H9 (cell line): ENCODE data around the gene PPFIA2. TPM values are rescaled to one million over a fixed set of nuclear protein-coding genes. Genes with fewer than 3 reads are reported as not detected.

Experiments used
- DNase-seq: peaks from one replicate; pipeline ENCODE4 v3.0.0-alpha.2; 2017
- H2AFZ ChIP-seq: one replicate; pipeline ENCODE4 v1.6.1; 2013; ENCODE audit warnings: mild to moderate bottlenecking, low read length, control low read depth, moderate library complexity
- H2AK5ac ChIP-seq: 2 replicates; pipeline ENCODE4 v1.6.1; 2013; ENCODE audit warnings: low read length, control low read depth, mixed read lengths; ENCODE audit not compliant: insufficient read length
- H2BK120ac ChIP-seq: one replicate; pipeline ENCODE4 v1.6.1; 2013; ENCODE audit warnings: low read depth, mild to moderate bottlenecking, low read length, control low read depth, inconsistent platforms; ENCODE audit not compliant: poor library complexity, severe bottlenecking
- H2BK12ac ChIP-seq: 2 replicates; pipeline ENCODE4 v1.6.1; 2013; ENCODE audit warnings: low read length, control low read depth, mixed read lengths, low read depth; ENCODE audit not compliant: insufficient read length
- H2BK15ac ChIP-seq: 2 replicates; pipeline ENCODE4 v1.6.1; 2013; ENCODE audit warnings: low read depth, low read length, control low read depth
- H2BK20ac ChIP-seq: one replicate; pipeline ENCODE4 v1.6.1; 2013; ENCODE audit warnings: low read depth, mild to moderate bottlenecking, low read length, control low read depth, inconsistent platforms; ENCODE audit not compliant: poor library complexity, severe bottlenecking
- H2BK5ac ChIP-seq: 2 replicates; pipeline ENCODE4 v1.6.1; 2013; ENCODE audit warnings: low read length, control low read depth, mixed read lengths; ENCODE audit not compliant: insufficient read length
- H3K14ac ChIP-seq: 2 replicates; pipeline ENCODE4 v1.6.1; 2013; ENCODE audit warnings: low read length, control low read depth; ENCODE audit not compliant: insufficient read depth
- H3K18ac ChIP-seq: 2 replicates; pipeline ENCODE4 v1.6.1; 2013; ENCODE audit warnings: low read depth, mild to moderate bottlenecking, mixed read lengths, low read length, control low read depth; ENCODE audit not compliant: insufficient read length
- H3K23ac ChIP-seq: 2 replicates; pipeline ENCODE4 v1.6.1; 2013; ENCODE audit warnings: low read length, control low read depth, mixed read lengths, low read depth; ENCODE audit not compliant: insufficient read length
- H3K23me2 ChIP-seq: 2 replicates; pipeline ENCODE4 v1.6.1; 2013; ENCODE audit warnings: low read depth, mild to moderate bottlenecking, mixed read lengths, low read length, control low read depth; ENCODE audit not compliant: insufficient read length, poor library complexity, severe bottlenecking
- H3K27ac ChIP-seq: 2 replicates; pipeline ENCODE4 v1.5.1; 2013; ENCODE audit warnings: low read length, control low read depth, mixed read lengths, low read depth; ENCODE audit not compliant: insufficient read length
- H3K27me3 ChIP-seq: 2 replicates; pipeline ENCODE4 v1.6.1; 2013; ENCODE audit warnings: low read length, control low read depth, inconsistent platforms; ENCODE audit not compliant: insufficient read depth
- H3K4ac ChIP-seq: 2 replicates; pipeline ENCODE4 v1.6.1; 2013; ENCODE audit warnings: low read depth, mild to moderate bottlenecking, control low read depth, inconsistent platforms, low read length, moderate library complexity
- H3K4me1 ChIP-seq: 2 replicates; pipeline ENCODE4 v1.6.1; 2013; ENCODE audit warnings: low read length, control low read depth, inconsistent platforms; ENCODE audit not compliant: insufficient read depth
- H3K4me2 ChIP-seq: 2 replicates; pipeline ENCODE4 v1.6.1; 2013; ENCODE audit warnings: low read length, control low read depth, mixed read lengths; ENCODE audit not compliant: insufficient read length, insufficient read depth
- H3K56ac ChIP-seq: 2 replicates; pipeline ENCODE4 v1.6.1; 2013; ENCODE audit warnings: low read depth, mild to moderate bottlenecking, mixed read lengths, low read length, control low read depth; ENCODE audit not compliant: insufficient read length
- H3K79me1 ChIP-seq: 2 replicates; pipeline ENCODE4 v1.6.1; 2013; ENCODE audit warnings: low read depth, mild to moderate bottlenecking, moderate library complexity, low read length, control low read depth, inconsistent platforms; ENCODE audit not compliant: insufficient read depth, poor library complexity, severe bottlenecking
- H3K79me2 ChIP-seq: 2 replicates; pipeline ENCODE4 v1.6.1; 2013; ENCODE audit warnings: low read length, control low read depth, inconsistent platforms; ENCODE audit not compliant: insufficient read depth
- H3K9ac ChIP-seq: 2 replicates; pipeline ENCODE4 v1.6.1; 2013; ENCODE audit warnings: low read length, control low read depth, mixed read lengths; ENCODE audit not compliant: insufficient read length; ENCODE audit errors: extremely low read depth
- H3K9me3 ChIP-seq: one replicate; pipeline ENCODE4 v1.6.1; 2013; ENCODE audit warnings: low read depth, low read length, inconsistent platforms; ENCODE audit not compliant: control insufficient read depth
- H3T11ph ChIP-seq: one replicate; pipeline ENCODE4 v1.6.1; 2013; ENCODE audit warnings: mild to moderate bottlenecking, low read length, control low read depth, inconsistent platforms
- H4K20me1 ChIP-seq: one replicate; pipeline ENCODE4 v1.6.1; 2013; ENCODE audit not compliant: control insufficient read depth, insufficient read length, insufficient read depth
- H4K5ac ChIP-seq: 2 replicates; pipeline ENCODE4 v1.6.1; 2013; ENCODE audit warnings: low read depth, mild to moderate bottlenecking, mixed read lengths, low read length, control low read depth; ENCODE audit not compliant: insufficient read length
- H4K8ac ChIP-seq: replicated peaks from 2 replicates; pipeline ENCODE4 v1.6.1; 2013; ENCODE audit warnings: low read length, control low read depth, mixed read lengths, low read depth; ENCODE audit not compliant: insufficient read length
- H4K91ac ChIP-seq: 2 replicates; pipeline ENCODE4 v1.6.1; 2013; ENCODE audit warnings: low read depth, mild to moderate bottlenecking, moderate library complexity, mixed read lengths, low read length, control low read depth; ENCODE audit not compliant: insufficient read length
- H3K27ac Mint-ChIP-seq, 3 experiments: 2 replicates in 2 of 3; 3 replicates in 1 of 3; pipeline ENCODE4 v1.8.0; 2020 to 2021; ENCODE audit warnings: mixed read lengths in 3 of 3, mild to moderate bottlenecking in 1 of 3, moderate library complexity in 1 of 3
- H3K27me3 Mint-ChIP-seq: 2 replicates; pipeline ENCODE4 v1.8.0; 2021; ENCODE audit warnings: low read depth, mild to moderate bottlenecking, moderate library complexity, mixed read lengths
- H3K36me3 Mint-ChIP-seq, 3 experiments: 2 replicates in 2 of 3; 3 replicates in 1 of 3; pipeline ENCODE4 v1.8.0; 2020 to 2021; ENCODE audit warnings: low read depth in 3 of 3, mixed read lengths in 3 of 3; ENCODE audit not compliant: insufficient read depth in 1 of 3
- H3K4me1 Mint-ChIP-seq, 2 experiments: 2 replicates each; pipeline ENCODE4 v1.8.0; 2020; ENCODE audit warnings: mixed read lengths in 2 of 2
- H3K4me3 Mint-ChIP-seq, 2 experiments: 2 replicates in 1 of 2; 3 replicates in 1 of 2; pipeline ENCODE4 v1.8.0; 2020 to 2021; ENCODE audit warnings: mild to moderate bottlenecking in 2 of 2, mixed read lengths in 2 of 2, moderate library complexity in 1 of 2
- H3K9me3 Mint-ChIP-seq, 2 experiments: 2 replicates in 1 of 2; 3 replicates in 1 of 2; pipeline ENCODE4 v1.8.0; 2020; ENCODE audit warnings: mild to moderate bottlenecking in 2 of 2, mixed read lengths in 2 of 2, moderate library complexity in 1 of 2
- total RNA-seq: library from RNA; stranded (reverse); gene quantifications from 2 replicates; pipeline ENCODE4 v1.2.1, GENCODE V29; 2021
- TF ChIP-seq, protein P1 (sequence below): fragments of 200-600 bp; sonication (generic); conservative IDR thresholded peaks from 3 replicates; pipeline ENCODE4 v1.8.0; 2021; ENCODE audit warnings: antibody characterized with exemption, mild to moderate bottlenecking

PPFIA2 gene
- total RNA-seq, 1 experiment from 2014 or later = 1.3 TPM

DNA sequence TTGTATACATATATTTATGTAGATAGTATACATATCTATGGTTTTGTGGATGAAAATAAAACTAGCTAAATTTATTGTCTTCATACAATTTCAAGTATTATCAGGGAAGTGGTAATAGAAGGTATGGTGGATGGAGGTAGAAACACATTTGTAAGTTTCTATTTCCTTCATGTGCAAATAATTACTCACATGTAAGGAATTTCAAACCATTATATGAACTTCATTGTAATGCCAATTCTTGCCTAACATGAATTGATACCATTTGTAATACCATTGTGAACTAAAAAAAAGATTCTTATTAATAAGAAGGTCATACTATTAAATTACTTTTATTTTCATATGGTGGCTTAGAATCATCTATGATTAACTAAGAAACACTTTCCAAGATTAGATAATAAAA, 20.1 kb upstream of the PPFIA2 start:
- Histone ChIP-seq H3K79me1 (no peaks in the 10 kb centered on the region), H2AFZ (no peak overlapping the region), H2BK20ac (no peak overlapping the region), H4K91ac (no peak overlapping the region), H2BK120ac (no peak overlapping the region), H4K20me1 (no peaks in the 10 kb centered on the region), H3K14ac (no peak overlapping the region), H2BK15ac (no peak overlapping the region), H3K18ac (no peak overlapping the region), H3K4me1 (no peaks in the 10 kb centered on the region), H4K5ac (no peak overlapping the region), H3K56ac (no peak overlapping the region), H3K9ac (no peak overlapping the region), H3K23ac (no peak overlapping the region), H3K79me2 (no peaks in the 10 kb centered on the region), H3K4ac (no peak overlapping the region), H2AK5ac (no peak overlapping the region), H3K27me3 (no peaks in the 10 kb centered on the region), H3T11ph (no peak overlapping the region), H3K9me3 (no peaks in the 10 kb centered on the region), H3K4me2 (no peak overlapping the region), H2BK12ac (no peak overlapping the region), H3K23me2 (no peaks in the 10 kb centered on the region), H3K27ac (no peak overlapping the region), H4K8ac (no peak overlapping the region), H2BK5ac (no peak overlapping the region)
- DNase-seq = no peak
- H3K4me1 Mint-ChIP-seq = peaks cover 0 to 5% of the 10 kb centered on the region in 2 experiments; a peak in 2 of 4 replicates
- TF ChIP-seq, protein P1, sequence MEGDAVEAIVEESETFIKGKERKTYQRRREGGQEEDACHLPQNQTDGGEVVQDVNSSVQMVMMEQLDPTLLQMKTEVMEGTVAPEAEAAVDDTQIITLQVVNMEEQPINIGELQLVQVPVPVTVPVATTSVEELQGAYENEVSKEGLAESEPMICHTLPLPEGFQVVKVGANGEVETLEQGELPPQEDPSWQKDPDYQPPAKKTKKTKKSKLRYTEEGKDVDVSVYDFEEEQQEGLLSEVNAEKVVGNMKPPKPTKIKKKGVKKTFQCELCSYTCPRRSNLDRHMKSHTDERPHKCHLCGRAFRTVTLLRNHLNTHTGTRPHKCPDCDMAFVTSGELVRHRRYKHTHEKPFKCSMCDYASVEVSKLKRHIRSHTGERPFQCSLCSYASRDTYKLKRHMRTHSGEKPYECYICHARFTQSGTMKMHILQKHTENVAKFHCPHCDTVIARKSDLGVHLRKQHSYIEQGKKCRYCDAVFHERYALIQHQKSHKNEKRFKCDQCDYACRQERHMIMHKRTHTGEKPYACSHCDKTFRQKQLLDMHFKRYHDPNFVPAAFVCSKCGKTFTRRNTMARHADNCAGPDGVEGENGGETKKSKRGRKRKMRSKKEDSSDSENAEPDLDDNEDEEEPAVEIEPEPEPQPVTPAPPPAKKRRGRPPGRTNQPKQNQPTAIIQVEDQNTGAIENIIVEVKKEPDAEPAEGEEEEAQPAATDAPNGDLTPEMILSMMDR = no peak
- H3K4me3 Mint-ChIP-seq = no peak overlapping the region
- H3K9me3 Mint-ChIP-seq = no peaks in the 10 kb centered on the region
- no peaks in the 10 kb centered on the region for H3K36me3 Mint-ChIP-seq
- no peaks in the 10 kb centered on the region; the same call in 1 of the 2 replicates for H3K27me3 Mint-ChIP-seq
- H3K27ac Mint-ChIP-seq = no peak overlapping the region
